A549 (cell line): ENCODE measurements around the gene SARDH. TPM values are rescaled to one million over a fixed set of nuclear protein-coding genes. Genes with fewer than 3 reads are reported as not detected.

Experiments
- ATAC-seq, 2 experiments: fragments of 200-7000 bp in 1 of 2; fragments of >200 bp in 1 of 2; cut with Nextera tagmentation in 1 of 2; cut with Tn5 transposase in 1 of 2; 3 replicates each; pipeline versions ENCODE4 v1.8.0 to v1.9.1; 2018 to 2020; ENCODE audit warnings: mild to moderate bottlenecking in 1 of 2, moderate library complexity in 1 of 2
- CTCF ChIA-PET: fragments of 300-600 bp; sonication (Branson Sonifier 250); formaldehyde crosslinking; extraction: SDS; loops from one replicate; lab custom pipeline; 2021; ENCODE audit warnings: antibody characterized with exemption, inconsistent platforms; lab: Yijun Ruan, JAX
- POLR2A ChIA-PET: fragments of 350-600 bp; formaldehyde crosslinking; extraction: SDS; loops from one replicate; lab custom pipeline; 2021; ENCODE audit warnings: antibody characterized with exemption, inconsistent platforms; lab: Yijun Ruan, JAX
- DNase-seq, 2 experiments: peaks; one replicate each; pipeline versions ENCODE4 v3.0.0 to v3.0.0-alpha.2; 2011 to 2016; ENCODE audit warnings: low read depth in 1 of 2, low spot score in 1 of 2
- FAIRE-seq: peaks from 2 replicates; lab custom pipeline; 2011; peaks lifted over from hg19 to GRCh38; lab: Jason Lieb, UNC
- H3K27ac ChIP-seq, 2 experiments: fragments of >200 bp; sonication (Bioruptor Twin); formaldehyde crosslinking; 3 replicates each; pipeline ENCODE4 v1.5.1; 2016 to 2017
- H3K4me1 ChIP-seq: fragments of >200 bp; sonication (Bioruptor Twin); formaldehyde crosslinking; 3 replicates; pipeline ENCODE4 v1.6.1; 2016
- H3K4me2 ChIP-seq: fragments of >200 bp; sonication (Bioruptor Twin); formaldehyde crosslinking; 3 replicates; pipeline ENCODE4 v1.6.1; 2016
- H3K4me3 ChIP-seq: fragments of >200 bp; sonication (Bioruptor Twin); formaldehyde crosslinking; 3 replicates; pipeline ENCODE4 v1.5.1; 2016
- H3K9me3 ChIP-seq: fragments of >200 bp; sonication (Bioruptor Twin); formaldehyde crosslinking; 3 replicates; pipeline ENCODE4 v1.6.1; 2016
- CHD4 ChIP-seq: fragments of 200-600 bp; sonication (generic); IDR thresholded peaks from 2 replicates; pipeline ENCODE4 v1.6.1; 2016; ENCODE audit warnings: antibody characterized with exemption, mild to moderate bottlenecking, borderline replicate concordance
- EHMT2 ChIP-seq: fragments of 200-600 bp; sonication (generic); IDR thresholded peaks from 2 replicates; pipeline ENCODE4 v1.6.1; 2016; ENCODE audit warnings: antibody characterized with exemption, low read depth, mild to moderate bottlenecking, moderate library complexity
- FOSL2 ChIP-seq, 2 experiments: fragments of 450-650 bp in 1 of 2; fragments of >200 bp in 1 of 2; sonication (Bioruptor Twin) in 1 of 2; formaldehyde crosslinking; IDR thresholded peaks; 2 replicates each; pipeline versions ENCODE4 v1.5.0 to v1.6.1; 2016 to 2020; ENCODE audit warnings: mild to moderate bottlenecking in 1 of 2, moderate library complexity in 1 of 2
- FOXS1 ChIP-seq: fragments of 250-450 bp; sonication (Bioruptor Pico); IDR thresholded peaks from 2 replicates; pipeline ENCODE4 v1.5.0; 2020; ENCODE audit warnings: mild to moderate bottlenecking, moderate library complexity
- GATA3 ChIP-seq: IDR thresholded peaks from 2 replicates; pipeline ENCODE4 v1.6.1; 2012; ENCODE audit warnings: borderline replicate concordance
- HES2 ChIP-seq: fragments of >200 bp; sonication (Bioruptor Twin); formaldehyde crosslinking; IDR thresholded peaks from 2 replicates; pipeline ENCODE4 v1.6.1; 2016
- HEYL ChIP-seq: fragments of 250-450 bp; sonication (Bioruptor Pico); IDR thresholded peaks from 2 replicates; pipeline ENCODE4 v1.8.0; 2021; ENCODE audit warnings: mild to moderate bottlenecking, moderate library complexity
- HOXB13 ChIP-seq: fragments of 250-450 bp; sonication (Bioruptor Pico); IDR thresholded peaks from 2 replicates; pipeline ENCODE4 v1.5.0; 2020; ENCODE audit warnings: low read depth, mild to moderate bottlenecking, moderate library complexity
- JUNB ChIP-seq: fragments of >200 bp; sonication (Bioruptor Twin); formaldehyde crosslinking; IDR thresholded peaks from 2 replicates; pipeline ENCODE4 v1.6.1; 2016
- KDM5A ChIP-seq: fragments of 200-600 bp; sonication (generic); IDR thresholded peaks from 2 replicates; pipeline ENCODE4 v1.6.1; 2016; ENCODE audit warnings: antibody characterized with exemption, mild to moderate bottlenecking
- MAFK ChIP-seq: fragments of 450-650 bp; IDR thresholded peaks from 2 replicates; pipeline ENCODE4 v1.6.1; 2014; ENCODE audit not compliant: partially characterized antibody
- MAX ChIP-seq: IDR thresholded peaks from 2 replicates; pipeline ENCODE4 v1.6.1; 2012
- MAZ ChIP-seq: fragments of 150-350 bp; IDR thresholded peaks from 2 replicates; pipeline ENCODE4 v1.6.1; 2014; ENCODE audit warnings: antibody characterized with exemption, low read depth, low read length, borderline replicate concordance
- NFE2L2 ChIP-seq: fragments of 150-350 bp; conservative IDR thresholded peaks from 2 replicates; pipeline ENCODE4 v1.6.1; 2014; ENCODE audit warnings: low read length
- PBX3 ChIP-seq: IDR thresholded peaks from 2 replicates; pipeline ENCODE4 v1.6.1; 2012
- POLR2A ChIP-seq: IDR thresholded peaks from 2 replicates; pipeline ENCODE4 v1.6.1; 2012; ENCODE audit warnings: mild to moderate bottlenecking, low read length
- POLR2AphosphoS2 ChIP-seq: conservative IDR thresholded peaks from 2 replicates; pipeline ENCODE4 v1.6.1; 2012; ENCODE audit warnings: low read length, improper control_type of control experiment, inconsistent platforms
- RAD21 ChIP-seq, 2 experiments: fragments of >200 bp in 1 of 2; sonication (Bioruptor Twin) in 1 of 2; formaldehyde crosslinking in 1 of 2; IDR thresholded peaks in 1 of 2; conservative IDR thresholded peaks in 1 of 2; 2 replicates in 1 of 2; 3 replicates in 1 of 2; pipeline ENCODE4 v1.6.1; 2012 to 2018; ENCODE audit warnings: inconsistent platforms in 1 of 2
- RARB ChIP-seq: fragments of 250-450 bp; sonication (Bioruptor Pico); IDR thresholded peaks from 2 replicates; pipeline ENCODE4 v1.8.0; 2021; ENCODE audit warnings: mild to moderate bottlenecking, moderate library complexity
- REST ChIP-seq: fragments of 200-600 bp; sonication (generic); IDR thresholded peaks from 2 replicates; pipeline ENCODE4 v1.6.1; 2016; ENCODE audit warnings: antibody characterized with exemption, mild to moderate bottlenecking, moderate library complexity
- RFX5 ChIP-seq: fragments of 450-650 bp; IDR thresholded peaks from 2 replicates; pipeline ENCODE4 v1.7.1; 2014; ENCODE audit warnings: antibody characterized with exemption, mild to moderate bottlenecking, moderate library complexity
- SMC3 ChIP-seq: fragments of >200 bp; sonication (Bioruptor Twin); formaldehyde crosslinking; IDR thresholded peaks from 3 replicates; pipeline ENCODE4 v1.6.1; 2018; ENCODE audit warnings: inconsistent platforms
- SREBF2 ChIP-seq: fragments of 450-650 bp; IDR thresholded peaks from 2 replicates; pipeline ENCODE4 v1.6.1; 2014; ENCODE audit warnings: mild to moderate bottlenecking, moderate library complexity
- TP53 ChIP-seq: fragments of 250-450 bp; sonication (Bioruptor Pico); IDR thresholded peaks from 2 replicates; pipeline ENCODE4 v1.5.0; 2021; ENCODE audit warnings: mild to moderate bottlenecking, moderate library complexity
- ZSCAN20 ChIP-seq: fragments of 250-450 bp; sonication (Bioruptor Pico); IDR thresholded peaks from 2 replicates; pipeline ENCODE4 v1.8.0; 2022; ENCODE audit warnings: mild to moderate bottlenecking, moderate library complexity
- WGBS: methylation state at CpG from one replicate; pipeline ENCODE4 v1.1.6; 2017; ENCODE audit errors: missing lambda C conversion rate; 5-methylcytosine and 5-hydroxymethylcytosine counted together
- polyA plus RNA-seq, 4 experiments: library from polyadenylated mRNA; depleted of rRNA in 3 of 4; stranded (reverse); fragments of >200 nt; fragmentation: RNase III in 1 of 4; extraction: RNeasy Plus Mini Kit Qiagen cat#74134 plus additional on column Dnase treatment in 1 of 4; gene quantifications; 2 replicates in 3 of 4; 3 replicates in 1 of 4; pipeline ENCODE4 v1.2.3, GENCODE V29; 2011 to 2017

SARDH gene
- polyA plus RNA-seq, 2 of the 4 experiments (the other 2 are of a cell fraction), result 0.08 TPM; not detected in 1

- POLR2A ChIA-PET, result interaction anchor here (1.4 kb wide), 1 partner anchor 212 kb away, joined by 9 read pairs; no protein-coding TSS in a partner anchor
Measured at GRCh38 chr9:133781828-133782135, 43.6 kb upstream of the SARDH start.

GRCh38 chr9:133780962-133781827 is 43.0 kb upstream of the SARDH start:
- no peak overlapping the region for H3K4me3 ChIP-seq
- WGBS, result 95% methylated on average over 13 of the region's 15 CpGs
- ChIA-PET CTCF (interaction anchor here (0.6 to 18.7 kb wide), 39 partner anchors 7 to 442 kb away, joined by 3 to 348 read pairs (median 5); no protein-coding TSS in a partner anchor), POLR2A (interaction anchor here (1.4 kb wide), 1 partner anchor 213 kb away, joined by 9 read pairs; no protein-coding TSS in a partner anchor)
- ATAC-seq, result no peak
- no peak for DNase-seq
- no peak for TF ChIP-seq POLR2AphosphoS2
- TF ChIP-seq PBX3, result no peak
- TF ChIP-seq NFE2L2, result no peak
- no peak for TF ChIP-seq RARB (CRISPR knock-in tag)
- TF ChIP-seq HOXB13, result no peak
- no peak for TF ChIP-seq CHD4
- TF ChIP-seq TP53, result no peak
- TF ChIP-seq RAD21 (conservative IDR thresholded peaks at IDR 0.05 in 1 of 2, IDR thresholded peaks at IDR 0.05 in 1 of 2), result no peak
- no peak for TF ChIP-seq RFX5
- TF ChIP-seq MAX, result no peak
- TF ChIP-seq KDM5A, result no peak
- no peak for TF ChIP-seq POLR2A
- TF ChIP-seq HEYL, result no peak
- TF ChIP-seq MAFK, result no peak
- no peak for TF ChIP-seq GATA3
- no peak for TF ChIP-seq SREBF2
- no peak overlapping the region for H3K4me2 ChIP-seq
- FAIRE-seq, result no peak
- H3K4me1 ChIP-seq, result no peaks in the 10 kb centered on the region
- H3K9me3 ChIP-seq, result no peaks in the 10 kb centered on the region
- no peak overlapping the region for H3K27ac ChIP-seq

More at GRCh38 chr9:133781828-133782135, 43.6 kb upstream of the SARDH start:
- Histone ChIP-seq H3K4me1 (no peaks in the 10 kb centered on the region), H3K9me3 (no peaks in the 10 kb centered on the region), H3K4me3 (no peak overlapping the region), H3K27ac (no peak overlapping the region), H3K4me2 (no peak overlapping the region)
- CTCF ChIA-PET, result interaction anchor here (0.6 to 18.7 kb wide), 47 partner anchors 8 to 442 kb away, joined by 3 to 348 read pairs (median 5); no protein-coding TSS in a partner anchor
- TF ChIP-seq SMC3, result no peak
- TF ChIP-seq HEYL, result no peak
- no peak for TF ChIP-seq FOSL2 (IDR thresholded peaks at IDR 0.05)
- TF ChIP-seq FOSL2 (CRISPR knock-in tag; IDR thresholded peaks at IDR 0.05), result no peak
- no peak for TF ChIP-seq ZSCAN20 (CRISPR knock-in tag)
- TF ChIP-seq RARB (CRISPR knock-in tag), result no peak
- no peak for TF ChIP-seq JUNB
- TF ChIP-seq HES2, result no peak
- no peak for TF ChIP-seq EHMT2
- no peak for TF ChIP-seq HOXB13
- TF ChIP-seq MAZ, result no peak
- no peak for TF ChIP-seq FOXS1 (CRISPR knock-in tag)
- no peak for TF ChIP-seq REST
- ATAC-seq (no peak), FAIRE-seq (no peak), DNase-seq (no peak)
- 74% methylated on average over 10 of the region's 10 CpGs for WGBS
